ENCODE results near the gene FAM149B1.

DNA sequence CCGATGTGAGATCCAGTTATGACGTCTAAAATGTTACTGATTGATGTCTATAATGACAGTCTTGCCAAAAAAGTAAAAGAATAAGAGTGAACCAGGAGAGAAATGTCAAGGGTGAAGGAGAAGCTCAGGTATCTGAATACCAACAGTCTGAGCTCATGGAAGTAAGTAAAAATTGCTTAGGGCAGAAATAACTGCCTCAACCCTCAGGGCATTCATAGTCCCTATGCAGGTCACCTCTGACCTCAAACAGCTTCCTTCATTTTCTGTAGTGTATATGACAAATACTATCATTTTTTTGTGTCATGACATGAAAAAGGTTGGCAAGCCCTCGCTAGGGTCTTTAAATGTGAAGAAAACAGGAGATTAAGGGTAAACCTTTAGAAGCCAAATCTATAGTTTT, 125.5 kb downstream of the FAM149B1 start:
- TF ChIP-seq, protein P1, sequence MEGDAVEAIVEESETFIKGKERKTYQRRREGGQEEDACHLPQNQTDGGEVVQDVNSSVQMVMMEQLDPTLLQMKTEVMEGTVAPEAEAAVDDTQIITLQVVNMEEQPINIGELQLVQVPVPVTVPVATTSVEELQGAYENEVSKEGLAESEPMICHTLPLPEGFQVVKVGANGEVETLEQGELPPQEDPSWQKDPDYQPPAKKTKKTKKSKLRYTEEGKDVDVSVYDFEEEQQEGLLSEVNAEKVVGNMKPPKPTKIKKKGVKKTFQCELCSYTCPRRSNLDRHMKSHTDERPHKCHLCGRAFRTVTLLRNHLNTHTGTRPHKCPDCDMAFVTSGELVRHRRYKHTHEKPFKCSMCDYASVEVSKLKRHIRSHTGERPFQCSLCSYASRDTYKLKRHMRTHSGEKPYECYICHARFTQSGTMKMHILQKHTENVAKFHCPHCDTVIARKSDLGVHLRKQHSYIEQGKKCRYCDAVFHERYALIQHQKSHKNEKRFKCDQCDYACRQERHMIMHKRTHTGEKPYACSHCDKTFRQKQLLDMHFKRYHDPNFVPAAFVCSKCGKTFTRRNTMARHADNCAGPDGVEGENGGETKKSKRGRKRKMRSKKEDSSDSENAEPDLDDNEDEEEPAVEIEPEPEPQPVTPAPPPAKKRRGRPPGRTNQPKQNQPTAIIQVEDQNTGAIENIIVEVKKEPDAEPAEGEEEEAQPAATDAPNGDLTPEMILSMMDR (IDR thresholded peaks at IDR 0.05 in 4 of 5, conservative IDR thresholded peaks at IDR 0.05 in 1 of 5): no peak
- no peak for TF ChIP-seq POLR2A (IDR thresholded peaks at IDR 0.05)

Data from gastrocnemius medialis (tissue), 4 donors.